Neural crest cell (in vitro differentiated cells): ENCODE measurements around the gene SLC37A1. TPM values are rescaled to one million over a fixed set of nuclear protein-coding genes. Genes with fewer than 3 reads are reported as not detected.
A peak's percentile ranks its signal among the peaks of the same experiment; 100 is the strongest.

Experiments
- DNase-seq: peaks from one replicate; pipeline ENCODE4 v3.0.0; 2021; ENCODE audit warnings: low read depth, mixed read lengths, low spot score
- H3K27ac Mint-ChIP-seq: one replicate; pipeline ENCODE4 v1.8.0; 2021; ENCODE audit warnings: mild to moderate bottlenecking, mixed read lengths; ENCODE audit not compliant: unreplicated experiment
- H3K27me3 Mint-ChIP-seq: 2 replicates; pipeline ENCODE4 v1.8.0; 2021; ENCODE audit warnings: low read depth, mild to moderate bottlenecking, mixed read lengths
- H3K36me3 Mint-ChIP-seq: 2 replicates; pipeline ENCODE4 v1.8.0; 2021; ENCODE audit warnings: low read depth, mild to moderate bottlenecking, mixed read lengths
- H3K4me1 Mint-ChIP-seq: 2 replicates; pipeline ENCODE4 v1.8.0; 2021; ENCODE audit warnings: mixed read lengths
- H3K4me3 Mint-ChIP-seq: one replicate; pipeline ENCODE4 v1.8.0; 2021; ENCODE audit warnings: mild to moderate bottlenecking, mixed read lengths
- H3K9me3 Mint-ChIP-seq: 2 replicates; pipeline ENCODE4 v1.8.0; 2021; ENCODE audit warnings: mixed read lengths
- long read RNA-seq: library from polyadenylated mRNA; unstranded; transcript quantifications from one replicate; pipeline ENCODE4 v2.0.0, GENCODE V29; 2020
- total RNA-seq: library from RNA; stranded (reverse); gene quantifications from 2 replicates; pipeline ENCODE4 v1.2.1, GENCODE V29; 2021
- TF ChIP-seq, protein P1 (sequence below): fragments of 200-600 bp; sonication (generic); conservative IDR thresholded peaks from 2 replicates; pipeline ENCODE4 v1.5.0; 2021; ENCODE audit warnings: antibody characterized with exemption, mild to moderate bottlenecking

SLC37A1 gene
- 9.1 and 9.9 TPM in 2 replicates for total RNA-seq
- long read RNA-seq, partial matches to known transcripts = 4 of 10 reads
- long read RNA-seq, other reads (novel, unspliced or antisense) = 5 of 10 reads

DNA sequence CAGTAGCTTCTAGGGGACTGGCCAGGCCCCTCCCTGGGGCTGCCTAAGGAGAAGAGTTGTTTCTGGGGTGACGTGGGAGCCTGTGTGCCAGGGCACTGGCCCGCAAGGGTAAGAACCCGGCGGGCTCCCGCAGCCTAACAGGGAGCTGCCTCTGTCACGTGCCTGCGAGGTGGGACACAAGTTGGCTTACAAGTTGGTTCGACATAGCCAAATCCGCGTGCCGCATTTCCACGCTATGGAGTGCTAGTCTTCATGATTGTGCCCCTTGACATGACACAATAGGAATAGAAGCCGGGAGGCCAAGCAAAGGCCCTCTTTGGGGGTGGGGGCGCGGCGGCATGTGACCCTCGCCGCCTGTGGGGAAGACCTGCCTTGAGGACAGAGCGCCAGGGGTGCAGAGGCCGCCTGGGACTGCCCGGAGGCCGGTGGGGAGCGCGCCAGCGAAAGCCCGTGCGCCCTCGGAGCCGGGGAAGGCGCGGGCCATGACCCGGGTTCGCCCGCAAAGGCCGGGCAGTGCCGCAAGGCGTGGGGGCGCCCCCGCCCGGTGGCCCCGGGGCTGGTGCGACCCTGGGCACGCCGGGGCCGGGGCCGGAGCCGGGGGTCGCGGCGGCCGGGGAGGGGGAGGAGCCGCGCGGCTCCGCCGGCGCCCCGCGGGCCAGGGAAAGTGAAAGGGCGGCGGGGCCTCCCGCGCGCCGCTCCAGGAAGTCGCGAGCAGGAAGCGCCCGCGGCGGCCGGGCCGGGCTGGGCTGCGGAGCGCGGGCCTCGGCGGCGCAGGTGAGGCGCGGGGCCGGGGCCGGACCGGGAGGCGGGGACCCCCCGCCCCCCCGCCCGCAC, at the start of gene SLC37A1:
Gene SLC37A1 (plus strand): TSS at position 702 of the 834 bp plus-strand sequence. CDS start 4,603 bp downstream, outside the sequence.
- Mint-ChIP-seq H3K27ac (no peak within 1 kb of the TSS), H3K9me3 (no peaks in the 10 kb centered on the region), H3K4me1 (peaks cover 52% of the 10 kb centered on the region), H3K4me3 (peak within 1 kb of the TSS; percentile 91), H3K36me3 (no peaks in the 10 kb centered on the region), H3K27me3 (peaks cover 27% of the 10 kb centered on the region)
- peak; percentile 25 for DNase-seq
- TF ChIP-seq, protein P1, sequence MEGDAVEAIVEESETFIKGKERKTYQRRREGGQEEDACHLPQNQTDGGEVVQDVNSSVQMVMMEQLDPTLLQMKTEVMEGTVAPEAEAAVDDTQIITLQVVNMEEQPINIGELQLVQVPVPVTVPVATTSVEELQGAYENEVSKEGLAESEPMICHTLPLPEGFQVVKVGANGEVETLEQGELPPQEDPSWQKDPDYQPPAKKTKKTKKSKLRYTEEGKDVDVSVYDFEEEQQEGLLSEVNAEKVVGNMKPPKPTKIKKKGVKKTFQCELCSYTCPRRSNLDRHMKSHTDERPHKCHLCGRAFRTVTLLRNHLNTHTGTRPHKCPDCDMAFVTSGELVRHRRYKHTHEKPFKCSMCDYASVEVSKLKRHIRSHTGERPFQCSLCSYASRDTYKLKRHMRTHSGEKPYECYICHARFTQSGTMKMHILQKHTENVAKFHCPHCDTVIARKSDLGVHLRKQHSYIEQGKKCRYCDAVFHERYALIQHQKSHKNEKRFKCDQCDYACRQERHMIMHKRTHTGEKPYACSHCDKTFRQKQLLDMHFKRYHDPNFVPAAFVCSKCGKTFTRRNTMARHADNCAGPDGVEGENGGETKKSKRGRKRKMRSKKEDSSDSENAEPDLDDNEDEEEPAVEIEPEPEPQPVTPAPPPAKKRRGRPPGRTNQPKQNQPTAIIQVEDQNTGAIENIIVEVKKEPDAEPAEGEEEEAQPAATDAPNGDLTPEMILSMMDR = no peak

GRCh38 chr21:42463861-42464515, 49.7 kb upstream of the SLC37A1 start:
- Mint-ChIP-seq H3K27me3 (no peaks in the 10 kb centered on the region), H3K9me3 (no peaks in the 10 kb centered on the region), H3K4me3 (no peak overlapping the region), H3K36me3 (no peaks in the 10 kb centered on the region), H3K4me1 (peaks cover 18% of the 10 kb centered on the region), H3K27ac (no peak overlapping the region)
- DNase-seq = no peak
- TF ChIP-seq, protein P1 = no peak

- no peak for DNase-seq
- Mint-ChIP-seq H3K36me3 (no peaks in the 10 kb centered on the region), H3K4me1 (peaks cover 18% of the 10 kb centered on the region), H3K9me3 (no peaks in the 10 kb centered on the region), H3K4me3 (no peak overlapping the region), H3K27ac (no peak overlapping the region), H3K27me3 (no peaks in the 10 kb centered on the region)
- TF ChIP-seq, protein P1 = no peak
Measured at GRCh38 chr21:42465008-42465802, 48.4 kb upstream of the SLC37A1 start.

DNA sequence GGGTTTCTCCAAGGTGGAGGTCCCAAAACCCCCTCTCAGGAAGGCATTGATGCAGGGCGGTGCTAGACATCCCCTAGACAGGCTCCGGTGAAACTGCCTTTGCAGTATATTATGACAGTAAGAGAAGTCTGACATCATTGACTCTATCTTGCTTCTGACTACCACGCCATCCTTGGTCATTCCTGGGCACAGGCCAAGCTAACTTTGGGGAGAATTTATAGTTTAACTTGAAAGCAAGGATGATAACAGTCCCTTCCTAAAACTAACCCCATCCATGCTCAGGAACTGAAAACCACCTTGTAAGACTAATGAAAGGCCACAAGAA, 47.9 kb upstream of the SLC37A1 start:
- peaks cover 18% of the 10 kb centered on the region for H3K4me1 Mint-ChIP-seq
- H3K27ac Mint-ChIP-seq = no peak overlapping the region

DNA sequence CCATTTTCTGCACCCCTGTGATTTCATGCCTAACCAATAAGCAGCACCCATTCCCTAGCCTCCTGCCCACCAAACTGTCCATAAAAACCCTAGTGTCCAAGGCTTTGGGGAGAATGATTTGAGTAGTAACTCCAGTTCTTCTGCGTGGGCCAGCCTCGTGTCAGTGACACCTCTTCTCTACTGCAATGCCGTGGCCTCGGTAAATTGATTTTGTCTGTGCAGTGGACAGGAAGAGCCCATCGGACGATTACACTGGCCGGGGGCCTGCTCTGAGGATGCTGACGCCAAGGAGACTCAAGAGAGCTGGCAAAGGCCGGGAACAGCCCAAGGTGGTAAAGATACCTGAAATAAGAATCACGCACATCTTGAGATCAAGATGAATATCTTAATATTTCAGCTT, 47.0 kb upstream of the SLC37A1 start:
- TF ChIP-seq, protein P1 = no peak
- Mint-ChIP-seq H3K27ac (no peak overlapping the region), H3K9me3 (no peaks in the 10 kb centered on the region), H3K36me3 (no peaks in the 10 kb centered on the region), H3K27me3 (no peaks in the 10 kb centered on the region), H3K4me1 (peaks cover 18% of the 10 kb centered on the region), H3K4me3 (no peak overlapping the region)
- DNase-seq = no peak

More for the DNA sequence above, 47.9 kb upstream of the SLC37A1 start:
- H3K36me3 Mint-ChIP-seq = no peaks in the 10 kb centered on the region
- no peaks in the 10 kb centered on the region for H3K9me3 Mint-ChIP-seq
- TF ChIP-seq, protein P1 = no peak
- no peaks in the 10 kb centered on the region for H3K27me3 Mint-ChIP-seq
- no peak overlapping the region for H3K4me3 Mint-ChIP-seq
- DNase-seq = no peak
